Activated naive CD4-positive, alpha-beta T cell treated with anti-CD3 and anti-CD28 coated beads, Interleukin-2, amount 50 U/mL, for 24 hours (primary cell): ENCODE data around the gene NEURL1B.
"Not testable (repeated sequence)": the region's sequence is repeated elsewhere in the genome, so short reads cannot be mapped to it uniquely, and the experiment has no call there.

Source experiments
- H3K27ac Mint-ChIP-seq: one replicate; pipeline ENCODE4 v1.8.0; 2021; ENCODE audit warnings: mild to moderate bottlenecking, mixed read lengths
- H3K27me3 Mint-ChIP-seq: one replicate; pipeline ENCODE4 v1.8.0; 2021; ENCODE audit warnings: mixed read lengths
- H3K36me3 Mint-ChIP-seq: one replicate; pipeline ENCODE4 v1.8.0; 2021; ENCODE audit warnings: mixed read lengths
- H3K4me1 Mint-ChIP-seq: one replicate; pipeline ENCODE4 v1.8.0; 2021; ENCODE audit warnings: mixed read lengths
- H3K4me3 Mint-ChIP-seq: one replicate; pipeline ENCODE4 v1.8.0; 2021; ENCODE audit warnings: mild to moderate bottlenecking, mixed read lengths
- H3K9me3 Mint-ChIP-seq: one replicate; pipeline ENCODE4 v1.8.0; 2021; ENCODE audit warnings: mixed read lengths

Gene NEURL1B

GRCh38 chr5:172638209-172638768 lies 2.8 kb upstream of the NEURL1B start:
- no peaks in the 10 kb centered on the region for H3K9me3 Mint-ChIP-seq
- peaks cover 18% of the 10 kb centered on the region for H3K27me3 Mint-ChIP-seq

GRCh38 chr5:172640139-172640538 lies 924 bp upstream of the NEURL1B start:
- H3K4me1 Mint-ChIP-seq, result peaks cover 6% of the 10 kb centered on the region
- H3K9me3 Mint-ChIP-seq, result no peaks in the 10 kb centered on the region
- no peaks in the 10 kb centered on the region for H3K36me3 Mint-ChIP-seq
- peak overlapping the region; percentile 9 for H3K4me3 Mint-ChIP-seq
- peaks cover 18% of the 10 kb centered on the region for H3K27me3 Mint-ChIP-seq
- H3K27ac Mint-ChIP-seq, result no peak overlapping the region

More at GRCh38 chr5:172638209-172638768, 2.8 kb upstream of the NEURL1B start:
- Mint-ChIP-seq H3K4me1 (peaks cover 6% of the 10 kb centered on the region), H3K4me3 (no peak overlapping the region), H3K27ac (no peak overlapping the region), H3K36me3 (no peaks in the 10 kb centered on the region)

- Mint-ChIP-seq H3K36me3 (no peaks in the 10 kb centered on the region), H3K4me1 (peaks cover 6% of the 10 kb centered on the region), H3K27ac (no peak overlapping the region), H3K4me3 (no peak overlapping the region), H3K27me3 (peaks cover 18% of the 10 kb centered on the region), H3K9me3 (no peaks in the 10 kb centered on the region)
These were observed 442 bp downstream of the NEURL1B start for GRCh38 chr5:172641359-172642050.

GRCh38 chr5:172642051-172642409 lies 967 bp downstream of the NEURL1B start:
- Mint-ChIP-seq H3K27ac (no peak overlapping the region), H3K4me3 (peak overlapping the region; percentile 27)

GRCh38 chr5:172642486-172642885 lies 1.4 kb downstream of the NEURL1B start:
- peaks cover 18% of the 10 kb centered on the region for H3K27me3 Mint-ChIP-seq
- no peak overlapping the region for H3K27ac Mint-ChIP-seq
- H3K9me3 Mint-ChIP-seq, result no peaks in the 10 kb centered on the region
- H3K4me1 Mint-ChIP-seq, result peaks cover 6% of the 10 kb centered on the region
- no peaks in the 10 kb centered on the region for H3K36me3 Mint-ChIP-seq
- peak overlapping the region; percentile 35 for H3K4me3 Mint-ChIP-seq

More at GRCh38 chr5:172642051-172642409, 967 bp downstream of the NEURL1B start:
- no peaks in the 10 kb centered on the region for H3K9me3 Mint-ChIP-seq
- H3K4me1 Mint-ChIP-seq, result peaks cover 6% of the 10 kb centered on the region
- H3K27me3 Mint-ChIP-seq, result peaks cover 18% of the 10 kb centered on the region
- no peaks in the 10 kb centered on the region for H3K36me3 Mint-ChIP-seq

- H3K36me3 Mint-ChIP-seq, result no peaks in the 10 kb centered on the region
- H3K4me1 Mint-ChIP-seq, result peaks cover 6% of the 10 kb centered on the region
- H3K27me3 Mint-ChIP-seq, result peaks cover 16% of the 10 kb centered on the region
- H3K9me3 Mint-ChIP-seq, result no peaks in the 10 kb centered on the region
- H3K27ac Mint-ChIP-seq, result no peak overlapping the region
- no peak overlapping the region for H3K4me3 Mint-ChIP-seq
These were observed 2.1 kb downstream of the NEURL1B start for GRCh38 chr5:172642926-172643871.

- H3K27me3 Mint-ChIP-seq, result peaks cover 12% of the 10 kb centered on the region
- no peaks in the 10 kb centered on the region for H3K9me3 Mint-ChIP-seq
- peaks cover 6% of the 10 kb centered on the region for H3K4me1 Mint-ChIP-seq
- H3K4me3 Mint-ChIP-seq, result no peak overlapping the region
- H3K27ac Mint-ChIP-seq, result no peak overlapping the region
- no peaks in the 10 kb centered on the region for H3K36me3 Mint-ChIP-seq
These were observed 3.2 kb downstream of the NEURL1B start for GRCh38 chr5:172644266-172644665.

- Mint-ChIP-seq H3K27me3 (peaks cover 13% of the 10 kb centered on the region), H3K9me3 (no peaks in the 10 kb centered on the region), H3K27ac (no peak overlapping the region), H3K4me3 (no peak overlapping the region), H3K36me3 (no peaks in the 10 kb centered on the region), H3K4me1 (peaks cover 6% of the 10 kb centered on the region)
These were observed 3.6 kb downstream of the NEURL1B start for GRCh38 chr5:172644711-172645110.

- peaks cover 2% of the 10 kb centered on the region for H3K4me1 Mint-ChIP-seq
- peaks cover 7% of the 10 kb centered on the region for H3K27me3 Mint-ChIP-seq
- H3K27ac Mint-ChIP-seq, result no peak overlapping the region
- no peaks in the 10 kb centered on the region for H3K36me3 Mint-ChIP-seq
- H3K9me3 Mint-ChIP-seq, result no peaks in the 10 kb centered on the region
- no peak overlapping the region for H3K4me3 Mint-ChIP-seq
These were observed 4.4 kb downstream of the NEURL1B start for GRCh38 chr5:172645271-172646055.

- Mint-ChIP-seq H3K27me3 (peaks cover 6% of the 10 kb centered on the region), H3K4me3 (no peak overlapping the region), H3K4me1 (no peaks in the 10 kb centered on the region), H3K9me3 (no peaks in the 10 kb centered on the region), H3K27ac (no peak overlapping the region), H3K36me3 (no peaks in the 10 kb centered on the region)
These were observed 5.7 kb downstream of the NEURL1B start for GRCh38 chr5:172646716-172647285.

GRCh38 chr5:172647352-172648012 lies 6.4 kb downstream of the NEURL1B start:
- Mint-ChIP-seq H3K27ac (no peak overlapping the region), H3K4me1 (no peaks in the 10 kb centered on the region), H3K27me3 (peaks cover 2% of the 10 kb centered on the region), H3K9me3 (no peaks in the 10 kb centered on the region), H3K4me3 (no peak overlapping the region), H3K36me3 (no peaks in the 10 kb centered on the region)

GRCh38 chr5:172648013-172648381 lies 6.9 kb downstream of the NEURL1B start:
- Mint-ChIP-seq H3K4me3 (no peak overlapping the region), H3K27ac (no peak overlapping the region), H3K27me3 (peaks cover 1% of the 10 kb centered on the region), H3K36me3 (no peaks in the 10 kb centered on the region), H3K9me3 (no peaks in the 10 kb centered on the region), H3K4me1 (no peaks in the 10 kb centered on the region)

- H3K9me3 Mint-ChIP-seq, result no peaks in the 10 kb centered on the region
- H3K27me3 Mint-ChIP-seq, result peaks cover 1% of the 10 kb centered on the region
- no peak overlapping the region for H3K27ac Mint-ChIP-seq
- no peaks in the 10 kb centered on the region for H3K4me1 Mint-ChIP-seq
- H3K36me3 Mint-ChIP-seq, result no peaks in the 10 kb centered on the region
- no peak overlapping the region for H3K4me3 Mint-ChIP-seq
These were observed 7.7 kb downstream of the NEURL1B start for GRCh38 chr5:172648755-172649154.

- not testable (repeated sequence) for H3K4me1 Mint-ChIP-seq, H3K36me3 Mint-ChIP-seq, H3K4me3 Mint-ChIP-seq, H3K9me3 Mint-ChIP-seq, H3K27ac Mint-ChIP-seq, H3K27me3 Mint-ChIP-seq
These were observed 15.4 kb downstream of the NEURL1B start for GRCh38 chr5:172656496-172656895.
